Transverse colon (tissue), 4 donors: ENCODE measurements around the gene SMYD3. TPM values are rescaled to one million over a fixed set of nuclear protein-coding genes. Genes with fewer than 3 reads are reported as not detected.

ENCODE experiments used
- DNase-seq: peaks from one replicate; pipeline ENCODE4 v3.0.0-alpha.2; 2019
- H3K27ac ChIP-seq, 4 donors: fragments of 200-600 bp; sonication (generic); 2 replicates each; pipeline ENCODE4 v1.5.1; 2016 to 2018; ENCODE audit warnings: inconsistent platforms in 4 of 4
- H3K27me3 ChIP-seq: fragments of 200-600 bp; sonication (generic); 2 replicates; pipeline ENCODE4 v1.5.1; 2017; ENCODE audit warnings: inconsistent platforms
- H3K36me3 ChIP-seq, 4 donors: fragments of 200-600 bp; sonication (generic); 2 replicates each; pipeline ENCODE4 v1.5.1; 2017 to 2019; ENCODE audit warnings: inconsistent platforms in 4 of 4
- H3K4me1 ChIP-seq, 4 donors: fragments of 200-600 bp; sonication (generic); 2 replicates each; pipeline ENCODE4 v1.5.1; 2017 to 2020; ENCODE audit warnings: inconsistent platforms in 4 of 4
- H3K4me3 ChIP-seq, 4 donors: fragments of 200-600 bp; sonication (generic); 1 replicate in 1 of 4; 2 replicates in 3 of 4; pipeline versions ENCODE4 v1.5.1 to v1.6.1; 2017 to 2019; ENCODE audit warnings: inconsistent platforms in 4 of 4
- H3K9me3 ChIP-seq, 2 donors: fragments of 200-600 bp; sonication (generic); 2 replicates each; pipeline ENCODE4 v1.5.1; 2017 to 2019; ENCODE audit warnings: inconsistent platforms in 2 of 2
- EP300 ChIP-seq: sonication (generic); formaldehyde crosslinking; IDR thresholded peaks from one replicate; pipeline ENCODE4 v1.6.1; 2017; ENCODE audit warnings: antibody characterized with exemption, low read depth
- POLR2A ChIP-seq: fragments of 450-650 bp; IDR thresholded peaks from one replicate; pipeline ENCODE4 v1.6.1; 2016; ENCODE audit warnings: antibody characterized with exemption, mild to moderate bottlenecking, moderate library complexity
- POLR2AphosphoS5 ChIP-seq, 3 donors: sonication (generic); formaldehyde crosslinking; IDR thresholded peaks; one replicate each; pipeline ENCODE4 v1.6.1; 2016; ENCODE audit warnings: antibody characterized with exemption in 3 of 3
- WGBS, 2 donors: methylation state at CpG; one replicate each; pipeline ENCODE4 v1.1.5; 2018; ENCODE audit warnings: low coverage in 1 of 2; 5-methylcytosine and 5-hydroxymethylcytosine counted together
- in situ Hi-C, 4 donors: fragments of 200-750 bp; cut with MboI; loops; one replicate each; pipeline versions ENCODE4 v1.15.0 to v1.15.1; 2017; ENCODE audit warnings: low sequenced_read_pairs in 3 of 4, low pct_ligation_motif_present in 1 of 4, low pct_unique_long_range_greater_than_20kb in 1 of 4
- intact Hi-C: fragments of 100-400 bp; cut with DNase I; formaldehyde crosslinking; loops from one replicate; pipeline ENCODE4 v1.15.1; 2023; ENCODE audit warnings: low total_unique reads
- total RNA-seq, 4 donors: library from RNA; depleted of rRNA; stranded (reverse); fragments of >200 nt; gene quantifications; one replicate each; pipeline ENCODE4 v1.1.0, GENCODE V29; 2016
- TF ChIP-seq, protein P1 (sequence below), 5 experiments: fragments of 200-600 bp in 3 of 5; fragments of 450-650 bp in 2 of 5; sonication (generic) in 3 of 5; IDR thresholded peaks; 1 replicate in 2 of 5; 2 replicates in 3 of 5; pipeline ENCODE4 v1.5.1; 2016 to 2017; ENCODE audit warnings: antibody characterized with exemption in 5 of 5, inconsistent platforms in 3 of 5, mild to moderate bottlenecking in 2 of 5, moderate library complexity in 1 of 5

The SMYD3 gene
- total RNA-seq, 4 donors from 2014 or later = 10.5 to 31.3 (median 25.8) TPM

- Histone ChIP-seq H3K36me3 (no peaks in the 10 kb centered on the region), H3K27ac (no peak overlapping the region), H3K4me3 (no peak overlapping the region), H3K27me3 (no peaks in the 10 kb centered on the region), H3K9me3 (no peaks in the 10 kb centered on the region), H3K4me1 (peaks cover 0 to 20% (median 5%) of the 10 kb centered on the region in 4 donors)
- DNase-seq = no peak
- WGBS, 2 donors = 82 to 83% methylated on average over 6 to 7 of the region's 7 CpGs
- intact Hi-C loops (no loop called here), in situ Hi-C loops (no loop called here)
- no peak for TF ChIP-seq POLR2A
- TF ChIP-seq, protein P1, sequence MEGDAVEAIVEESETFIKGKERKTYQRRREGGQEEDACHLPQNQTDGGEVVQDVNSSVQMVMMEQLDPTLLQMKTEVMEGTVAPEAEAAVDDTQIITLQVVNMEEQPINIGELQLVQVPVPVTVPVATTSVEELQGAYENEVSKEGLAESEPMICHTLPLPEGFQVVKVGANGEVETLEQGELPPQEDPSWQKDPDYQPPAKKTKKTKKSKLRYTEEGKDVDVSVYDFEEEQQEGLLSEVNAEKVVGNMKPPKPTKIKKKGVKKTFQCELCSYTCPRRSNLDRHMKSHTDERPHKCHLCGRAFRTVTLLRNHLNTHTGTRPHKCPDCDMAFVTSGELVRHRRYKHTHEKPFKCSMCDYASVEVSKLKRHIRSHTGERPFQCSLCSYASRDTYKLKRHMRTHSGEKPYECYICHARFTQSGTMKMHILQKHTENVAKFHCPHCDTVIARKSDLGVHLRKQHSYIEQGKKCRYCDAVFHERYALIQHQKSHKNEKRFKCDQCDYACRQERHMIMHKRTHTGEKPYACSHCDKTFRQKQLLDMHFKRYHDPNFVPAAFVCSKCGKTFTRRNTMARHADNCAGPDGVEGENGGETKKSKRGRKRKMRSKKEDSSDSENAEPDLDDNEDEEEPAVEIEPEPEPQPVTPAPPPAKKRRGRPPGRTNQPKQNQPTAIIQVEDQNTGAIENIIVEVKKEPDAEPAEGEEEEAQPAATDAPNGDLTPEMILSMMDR (IDR thresholded peaks at IDR 0.05) = no peak
- TF ChIP-seq EP300 = no peak
These were observed 633.0 kb downstream of the SMYD3 start for GRCh38 chr1:245873883-245874671.

- Histone ChIP-seq H3K27ac (no peak overlapping the region), H3K9me3 (no peaks in the 10 kb centered on the region), H3K27me3 (no peaks in the 10 kb centered on the region), H3K4me3 (no peak overlapping the region), H3K4me1 (peaks cover 0 to 20% (median 5%) of the 10 kb centered on the region in 4 donors), H3K36me3 (no peaks in the 10 kb centered on the region)
- TF ChIP-seq EP300 (no peak), POLR2A (no peak), POLR2AphosphoS5 (IDR thresholded peaks at IDR 0.05) (no peak)
- TF ChIP-seq, protein P1 (IDR thresholded peaks at IDR 0.05) = no peak
- in situ Hi-C loops (no loop called here), intact Hi-C loops (no loop called here)
- DNase-seq = no peak
- WGBS, 2 donors = 100% methylated on average over 1 of the region's 1 CpG; no CpG with 5 or more reads in 1 of the 2 donors
These were observed 634.0 kb downstream of the SMYD3 start for GRCh38 chr1:245873068-245873467.

- intact Hi-C loops (no loop called here), in situ Hi-C loops (no loop called here)
- H3K4me3 ChIP-seq = no peak overlapping the region
- no peak for DNase-seq
- H3K27me3 ChIP-seq = no peaks in the 10 kb centered on the region
- peaks cover 0 to 20% (median 5%) of the 10 kb centered on the region in 4 donors for H3K4me1 ChIP-seq
- no peak overlapping the region for H3K27ac ChIP-seq
- H3K36me3 ChIP-seq = no peaks in the 10 kb centered on the region
- no peaks in the 10 kb centered on the region for H3K9me3 ChIP-seq
- WGBS, 2 donors = 92 to 100% methylated on average over 3 to 8 of the region's 8 CpGs
- TF ChIP-seq EP300 (no peak), POLR2A (no peak), POLR2AphosphoS5 (IDR thresholded peaks at IDR 0.05) (no peak)
- TF ChIP-seq, protein P1 (IDR thresholded peaks at IDR 0.05) = no peak
These were observed 634.6 kb downstream of the SMYD3 start for GRCh38 chr1:245872475-245872874.

GRCh38 chr1:245871915-245872314 lies 635.2 kb downstream of the SMYD3 start:
- H3K27me3 ChIP-seq = no peaks in the 10 kb centered on the region
- in situ Hi-C loops (no loop called here), intact Hi-C loops (no loop called here)
- H3K36me3 ChIP-seq = no peaks in the 10 kb centered on the region
- DNase-seq = no peak
- no peak overlapping the region for H3K27ac ChIP-seq
- TF ChIP-seq POLR2AphosphoS5 (IDR thresholded peaks at IDR 0.05) (no peak), EP300 (no peak), POLR2A (no peak)
- TF ChIP-seq, protein P1 (IDR thresholded peaks at IDR 0.05) = no peak
- peaks cover 0 to 20% (median 5%) of the 10 kb centered on the region in 4 donors for H3K4me1 ChIP-seq
- 92% methylated on average over 4 of the region's 4 CpGs; no CpG with 5 or more reads in 1 of the 2 donors for WGBS, 2 donors
- no peaks in the 10 kb centered on the region for H3K9me3 ChIP-seq
- no peak overlapping the region for H3K4me3 ChIP-seq
